ENCODE results near the gene ZNF92. TPM values are rescaled to one million over a fixed set of nuclear protein-coding genes. Genes with fewer than 3 reads are reported as not detected.
"Not testable (repeated sequence)": the region's sequence is repeated elsewhere in the genome, so short reads cannot be mapped to it uniquely, and the experiment has no call there.

The ZNF92 gene
- total and polyA plus RNA-seq, 2 donors from 2014 or later, result 2.4 to 9.5 TPM

DNA sequence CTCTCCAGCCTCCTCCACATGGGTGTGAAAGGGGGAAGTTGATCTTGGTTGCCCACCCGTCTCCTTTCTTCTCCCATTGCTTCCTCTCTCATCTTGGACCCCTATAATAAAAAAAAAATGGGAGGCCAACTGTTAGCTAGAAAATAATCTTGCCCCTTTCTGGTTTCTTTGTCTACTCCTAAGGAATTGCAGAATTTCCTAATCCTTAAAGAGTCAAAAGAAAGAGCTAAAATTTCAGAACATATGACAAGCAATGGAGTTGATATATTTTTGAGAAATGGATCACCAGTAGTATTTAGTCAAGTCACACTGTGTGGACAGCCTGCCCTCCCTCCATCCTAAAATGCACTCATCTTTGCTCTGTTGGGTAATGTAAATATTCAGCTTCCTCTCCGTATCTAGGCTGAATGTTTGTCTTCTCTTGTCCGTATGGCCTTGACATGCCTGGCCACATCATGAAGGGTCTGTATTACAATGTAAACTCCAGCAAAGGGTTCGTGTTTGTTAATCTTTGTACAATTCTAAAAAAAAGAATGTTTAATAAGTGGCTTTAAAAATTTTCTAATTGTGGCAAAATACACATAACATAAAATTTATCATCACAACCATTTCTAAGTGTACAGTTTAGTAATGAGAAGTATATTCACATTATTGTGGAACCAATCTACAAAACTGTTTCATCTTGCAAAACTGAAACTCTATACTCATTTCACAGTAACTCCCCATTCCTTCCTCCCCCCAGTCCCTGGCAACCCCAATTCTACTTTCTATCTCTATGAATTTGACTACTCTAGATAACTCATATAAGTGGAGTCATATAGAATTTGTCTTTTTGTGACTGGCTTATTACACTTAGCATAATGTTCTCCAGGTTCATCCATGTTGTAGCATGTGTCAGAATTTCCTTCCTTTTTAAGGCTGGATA, 71.5 kb downstream of the ZNF92 start:
- intact Hi-C loops (cut with DNase I), result no loop called here

DNA sequence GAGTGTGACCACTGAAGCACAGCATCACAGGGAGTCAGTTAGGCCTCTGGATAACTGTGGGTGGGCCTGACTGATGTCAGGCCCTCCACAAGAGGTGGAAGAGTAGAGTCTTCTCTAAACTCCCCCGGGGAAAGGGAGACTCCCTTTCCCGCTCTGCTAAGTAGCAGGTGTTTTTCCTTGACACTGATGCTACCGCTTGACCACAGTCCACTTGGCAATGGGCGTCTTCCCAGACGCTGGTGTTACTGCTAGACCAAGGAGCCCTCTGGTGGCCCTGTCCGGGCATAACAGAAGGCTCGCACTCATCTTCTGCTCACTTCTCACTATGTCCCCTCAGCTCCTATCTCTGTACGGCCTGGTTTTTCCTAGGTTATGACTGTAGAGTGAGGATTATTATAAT, 73.4 kb downstream of the ZNF92 start:
- DNase-seq; H3K4me1 ChIP-seq (ENCODE audit: control insufficient read depth in 2 of 3, insufficient read depth in 2 of 3, low read depth in 1 of 3, low read length in 3 of 3); H3K27ac ChIP-seq (ENCODE audit: low read depth in 2 of 2, low read length in 2 of 2); FAIRE-seq; H3K9ac ChIP-seq (ENCODE audit: low read length in 3 of 3); H3K9me3 ChIP-seq (ENCODE audit: control insufficient read depth in 2 of 3, insufficient read depth in 1 of 3, low read length in 3 of 3); intact Hi-C loops (cut with DNase I); H3K27me3 ChIP-seq (ENCODE audit: control insufficient read depth, insufficient read depth, low read length); H3K4me3 ChIP-seq (ENCODE audit: low read length in 3 of 3); H3K36me3 ChIP-seq (ENCODE audit: control insufficient read depth in 2 of 3, insufficient read depth in 3 of 3, low read length in 3 of 3): not testable (repeated sequence)

More for the DNA sequence above, 71.5 kb downstream of the ZNF92 start:
- H3K27ac ChIP-seq (ENCODE audit: low read depth in 2 of 2, low read length in 2 of 2), result no peak overlapping the region
- FAIRE-seq (no peak), DNase-seq (peak in 1 of 5 donors; percentile 46)
- TF ChIP-seq, protein P1, sequence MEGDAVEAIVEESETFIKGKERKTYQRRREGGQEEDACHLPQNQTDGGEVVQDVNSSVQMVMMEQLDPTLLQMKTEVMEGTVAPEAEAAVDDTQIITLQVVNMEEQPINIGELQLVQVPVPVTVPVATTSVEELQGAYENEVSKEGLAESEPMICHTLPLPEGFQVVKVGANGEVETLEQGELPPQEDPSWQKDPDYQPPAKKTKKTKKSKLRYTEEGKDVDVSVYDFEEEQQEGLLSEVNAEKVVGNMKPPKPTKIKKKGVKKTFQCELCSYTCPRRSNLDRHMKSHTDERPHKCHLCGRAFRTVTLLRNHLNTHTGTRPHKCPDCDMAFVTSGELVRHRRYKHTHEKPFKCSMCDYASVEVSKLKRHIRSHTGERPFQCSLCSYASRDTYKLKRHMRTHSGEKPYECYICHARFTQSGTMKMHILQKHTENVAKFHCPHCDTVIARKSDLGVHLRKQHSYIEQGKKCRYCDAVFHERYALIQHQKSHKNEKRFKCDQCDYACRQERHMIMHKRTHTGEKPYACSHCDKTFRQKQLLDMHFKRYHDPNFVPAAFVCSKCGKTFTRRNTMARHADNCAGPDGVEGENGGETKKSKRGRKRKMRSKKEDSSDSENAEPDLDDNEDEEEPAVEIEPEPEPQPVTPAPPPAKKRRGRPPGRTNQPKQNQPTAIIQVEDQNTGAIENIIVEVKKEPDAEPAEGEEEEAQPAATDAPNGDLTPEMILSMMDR (IDR thresholded peaks at IDR 0.05; ENCODE audit: borderline replicate concordance, extremely low read depth, insufficient read depth), result no peak
- H3K4me1 ChIP-seq (ENCODE audit: control insufficient read depth in 2 of 3, insufficient read depth in 2 of 3, low read depth in 1 of 3, low read length in 3 of 3), result no peaks in the 10 kb centered on the region
- H3K9me3 ChIP-seq (ENCODE audit: control insufficient read depth in 2 of 3, insufficient read depth in 1 of 3, low read length in 3 of 3), result no peaks in the 10 kb centered on the region
- H3K27me3 ChIP-seq (ENCODE audit: control insufficient read depth, insufficient read depth, low read length), result no peaks in the 10 kb centered on the region
- H3K4me3 ChIP-seq (ENCODE audit: low read length in 3 of 3), result no peak overlapping the region
- H3K36me3 ChIP-seq (ENCODE audit: control insufficient read depth in 2 of 3, insufficient read depth in 3 of 3, low read length in 3 of 3), result no peaks in the 10 kb centered on the region
- no peak overlapping the region for H3K9ac ChIP-seq (ENCODE audit: low read length in 3 of 3)

DNA sequence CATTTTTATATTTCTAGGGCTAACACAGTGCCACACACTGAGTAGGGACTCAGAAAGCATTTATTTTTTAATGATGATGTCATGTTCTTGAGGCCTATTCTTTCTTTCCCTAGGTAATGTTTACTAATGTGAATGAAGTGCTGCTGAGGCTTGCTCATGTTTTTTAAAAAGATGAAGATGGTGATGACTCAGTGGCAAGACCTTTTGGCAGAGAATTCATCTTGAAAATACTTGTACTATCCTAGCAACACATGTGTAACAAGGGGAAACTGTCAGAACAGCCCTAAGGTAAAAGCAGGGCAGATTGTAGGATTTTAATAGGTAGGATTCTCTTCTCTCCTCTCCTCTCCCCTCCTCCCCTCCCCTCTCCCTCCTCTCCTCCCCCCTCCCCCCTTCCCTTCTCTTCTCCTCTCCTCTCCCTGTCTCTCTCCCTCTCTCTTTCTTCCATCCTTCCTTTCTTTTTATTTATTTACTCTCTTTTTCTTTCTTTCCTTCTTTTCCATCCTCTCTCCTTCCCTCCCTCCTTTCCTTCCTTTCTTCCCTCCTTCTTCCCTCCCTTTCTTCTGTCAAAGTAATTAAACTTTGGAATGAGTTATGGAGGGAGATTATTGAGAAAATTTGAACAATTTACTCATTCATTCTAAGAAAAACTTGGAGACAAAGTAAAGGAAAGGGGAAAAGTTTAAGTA, 75.3 kb downstream of the ZNF92 start:
- Histone ChIP-seq H3K4me1 (ENCODE audit: control insufficient read depth in 2 of 3, insufficient read depth in 2 of 3, low read depth in 1 of 3, low read length in 3 of 3) (no peaks in the 10 kb centered on the region), H3K27me3 (ENCODE audit: control insufficient read depth, insufficient read depth, low read length) (no peaks in the 10 kb centered on the region), H3K4me3 (ENCODE audit: low read length in 3 of 3) (no peak overlapping the region), H3K27ac (ENCODE audit: low read depth in 2 of 2, low read length in 2 of 2) (no peak overlapping the region), H3K9me3 (ENCODE audit: control insufficient read depth in 2 of 3, insufficient read depth in 1 of 3, low read length in 3 of 3) (no peaks in the 10 kb centered on the region), H3K36me3 (ENCODE audit: control insufficient read depth in 2 of 3, insufficient read depth in 3 of 3, low read length in 3 of 3) (no peaks in the 10 kb centered on the region), H3K9ac (ENCODE audit: low read length in 3 of 3) (no peak overlapping the region)
- no peak for FAIRE-seq
- intact Hi-C loops (cut with DNase I), result no loop called here
- TF ChIP-seq, protein P1 (IDR thresholded peaks at IDR 0.05; ENCODE audit: borderline replicate concordance, extremely low read depth, insufficient read depth), result no peak
- peak in 1 of 5 donors; percentile 25 for DNase-seq

DNA sequence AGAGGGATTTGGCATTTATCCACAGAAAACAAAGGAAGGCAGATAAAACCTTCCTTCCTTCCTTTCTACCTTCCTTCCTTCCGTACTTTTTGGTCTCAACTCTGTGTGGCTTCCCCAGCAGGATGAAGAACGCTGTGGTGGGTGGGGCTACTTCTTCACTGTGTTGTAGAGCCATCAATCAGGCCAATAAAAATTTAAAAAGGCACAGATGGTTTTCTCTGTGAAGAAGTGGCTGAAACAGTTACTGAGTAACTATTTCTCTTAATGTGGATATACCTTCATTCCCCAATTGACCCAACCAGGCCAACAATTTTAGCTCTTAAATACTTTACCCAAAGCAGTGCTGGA, 75.8 kb downstream of the ZNF92 start:
- peak in 3 of 5 donors; percentile 26 to 76 (median 28) for DNase-seq
- TF ChIP-seq, protein P1 (IDR thresholded peaks at IDR 0.05; ENCODE audit: borderline replicate concordance, extremely low read depth, insufficient read depth), result no peak
- no peaks in the 10 kb centered on the region for H3K4me1 ChIP-seq (ENCODE audit: control insufficient read depth in 2 of 3, insufficient read depth in 2 of 3, low read depth in 1 of 3, low read length in 3 of 3)
- H3K9me3 ChIP-seq (ENCODE audit: control insufficient read depth in 2 of 3, insufficient read depth in 1 of 3, low read length in 3 of 3), result no peaks in the 10 kb centered on the region
- intact Hi-C loops (cut with DNase I), result no loop called here
- no peak overlapping the region for H3K27ac ChIP-seq (ENCODE audit: low read depth in 2 of 2, low read length in 2 of 2)
- no peak overlapping the region for H3K4me3 ChIP-seq (ENCODE audit: low read length in 3 of 3)
- no peak for FAIRE-seq
- no peak overlapping the region for H3K9ac ChIP-seq (ENCODE audit: low read length in 3 of 3)
- no peaks in the 10 kb centered on the region for H3K27me3 ChIP-seq (ENCODE audit: control insufficient read depth, insufficient read depth, low read length)
- no peaks in the 10 kb centered on the region for H3K36me3 ChIP-seq (ENCODE audit: control insufficient read depth in 2 of 3, insufficient read depth in 3 of 3, low read length in 3 of 3)
